Measurements from ENCODE around the gene TRPT1.

GRCh38 chr11:64241241-64241490 lies 15.2 kb upstream of the TRPT1 start:
- TF ChIP-seq REST (IDR thresholded peaks at IDR 0.05; ENCODE audit: borderline replicate concordance), result no peak
- no peak for TF ChIP-seq REST (CRISPR knock-in tag; IDR thresholded peaks at IDR 0.05; ENCODE audit: low read depth)
- TF ChIP-seq NBN (IDR thresholded peaks at IDR 0.05; ENCODE audit: low read depth), result no peak
- TF ChIP-seq POLR2AphosphoS5 (IDR thresholded peaks at IDR 0.05; ENCODE audit: control insufficient read depth, insufficient read depth, low read depth, low read length), result no peak
- no peak for TF ChIP-seq ZNF668 (CRISPR knock-in tag; IDR thresholded peaks at IDR 0.05)
- no peak for TF ChIP-seq ZNF77 (CRISPR knock-in tag; IDR thresholded peaks at IDR 0.05)
